AG04449 (cell line): ENCODE measurements around the gene TSPO.

Experiments used
- CTCF ChIA-PET: fragments of 350-600 bp; formaldehyde crosslinking; extraction: SDS; loops from one replicate; lab custom pipeline; 2021; ENCODE audit warnings: antibody characterized with exemption; lab: Yijun Ruan, JAX
- POLR2A ChIA-PET: fragments of 400-600, 350-600 bp; formaldehyde crosslinking; extraction: SDS; loops from one replicate; lab custom pipeline; 2020; ENCODE audit warnings: antibody characterized with exemption, inconsistent platforms; lab: Yijun Ruan, JAX
- DNase-seq: peaks from one replicate; pipeline ENCODE4 v3.0.0-alpha.2; 2010; ENCODE audit warnings: low read depth, low spot score
- H3K4me3 ChIP-seq: 2 replicates; pipeline ENCODE4 v1.5.1; 2011; ENCODE audit warnings: low read depth, mild to moderate bottlenecking, control low read depth, low read length
- TF ChIP-seq, protein P1 (sequence below): IDR thresholded peaks from one replicate; pipeline ENCODE4 v1.5.1; 2011; ENCODE audit warnings: mild to moderate bottlenecking, moderate library complexity, low read length, control low read depth, inconsistent platforms; ENCODE audit not compliant: insufficient read depth; ENCODE audit errors: missing control alignments

Gene TSPO

DNA sequence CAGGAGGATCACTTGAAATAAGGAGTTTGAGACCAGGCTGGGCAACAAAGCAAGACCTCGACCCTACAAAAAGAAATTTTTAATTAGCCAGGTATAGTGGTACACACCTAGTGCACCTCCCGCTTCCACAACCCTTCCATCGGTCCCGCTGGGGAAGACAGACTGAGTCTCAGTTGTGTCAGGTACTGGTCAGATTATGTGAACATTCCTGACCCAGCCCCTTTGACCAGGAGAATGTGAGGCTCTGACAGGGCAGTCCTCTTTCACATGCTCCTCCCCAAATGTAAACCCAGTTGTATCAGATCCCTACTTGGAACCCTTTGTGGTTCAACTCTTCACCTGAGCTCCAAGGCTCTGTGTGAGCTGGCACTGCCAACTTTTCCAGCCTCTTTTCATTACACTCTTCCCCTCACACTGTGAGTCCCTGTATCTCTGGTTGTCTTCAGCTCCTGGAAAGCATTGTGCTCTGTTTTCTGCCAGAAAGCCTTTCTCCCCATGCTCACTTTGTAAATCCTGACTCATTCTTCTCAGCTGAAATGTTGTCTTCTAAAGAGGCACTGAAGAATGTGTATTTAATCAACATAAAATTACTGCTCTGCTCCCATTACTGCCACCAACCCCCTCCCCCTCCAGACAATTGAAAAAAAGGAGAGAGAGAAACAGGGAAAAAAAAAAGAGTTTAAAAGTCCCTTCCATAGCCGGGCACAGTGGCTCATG is 37.6 kb downstream of the TSPO start:
- POLR2A ChIA-PET = no interaction called here
- no peak overlapping the region for H3K4me3 ChIP-seq
- CTCF ChIA-PET = interaction anchor here (2.5 kb wide), 1 partner anchor 8 kb away, joined by 25 read pairs; no protein-coding TSS in a partner anchor
- no peak for DNase-seq
- TF ChIP-seq, protein P1, sequence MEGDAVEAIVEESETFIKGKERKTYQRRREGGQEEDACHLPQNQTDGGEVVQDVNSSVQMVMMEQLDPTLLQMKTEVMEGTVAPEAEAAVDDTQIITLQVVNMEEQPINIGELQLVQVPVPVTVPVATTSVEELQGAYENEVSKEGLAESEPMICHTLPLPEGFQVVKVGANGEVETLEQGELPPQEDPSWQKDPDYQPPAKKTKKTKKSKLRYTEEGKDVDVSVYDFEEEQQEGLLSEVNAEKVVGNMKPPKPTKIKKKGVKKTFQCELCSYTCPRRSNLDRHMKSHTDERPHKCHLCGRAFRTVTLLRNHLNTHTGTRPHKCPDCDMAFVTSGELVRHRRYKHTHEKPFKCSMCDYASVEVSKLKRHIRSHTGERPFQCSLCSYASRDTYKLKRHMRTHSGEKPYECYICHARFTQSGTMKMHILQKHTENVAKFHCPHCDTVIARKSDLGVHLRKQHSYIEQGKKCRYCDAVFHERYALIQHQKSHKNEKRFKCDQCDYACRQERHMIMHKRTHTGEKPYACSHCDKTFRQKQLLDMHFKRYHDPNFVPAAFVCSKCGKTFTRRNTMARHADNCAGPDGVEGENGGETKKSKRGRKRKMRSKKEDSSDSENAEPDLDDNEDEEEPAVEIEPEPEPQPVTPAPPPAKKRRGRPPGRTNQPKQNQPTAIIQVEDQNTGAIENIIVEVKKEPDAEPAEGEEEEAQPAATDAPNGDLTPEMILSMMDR = no peak

GRCh38 chr22:43191831-43192230 is 40.5 kb downstream of the TSPO start:
- ChIA-PET CTCF (no interaction called here), POLR2A (no interaction called here)
- no peak for DNase-seq
- TF ChIP-seq, protein P1 = no peak
- no peak overlapping the region for H3K4me3 ChIP-seq

DNA sequence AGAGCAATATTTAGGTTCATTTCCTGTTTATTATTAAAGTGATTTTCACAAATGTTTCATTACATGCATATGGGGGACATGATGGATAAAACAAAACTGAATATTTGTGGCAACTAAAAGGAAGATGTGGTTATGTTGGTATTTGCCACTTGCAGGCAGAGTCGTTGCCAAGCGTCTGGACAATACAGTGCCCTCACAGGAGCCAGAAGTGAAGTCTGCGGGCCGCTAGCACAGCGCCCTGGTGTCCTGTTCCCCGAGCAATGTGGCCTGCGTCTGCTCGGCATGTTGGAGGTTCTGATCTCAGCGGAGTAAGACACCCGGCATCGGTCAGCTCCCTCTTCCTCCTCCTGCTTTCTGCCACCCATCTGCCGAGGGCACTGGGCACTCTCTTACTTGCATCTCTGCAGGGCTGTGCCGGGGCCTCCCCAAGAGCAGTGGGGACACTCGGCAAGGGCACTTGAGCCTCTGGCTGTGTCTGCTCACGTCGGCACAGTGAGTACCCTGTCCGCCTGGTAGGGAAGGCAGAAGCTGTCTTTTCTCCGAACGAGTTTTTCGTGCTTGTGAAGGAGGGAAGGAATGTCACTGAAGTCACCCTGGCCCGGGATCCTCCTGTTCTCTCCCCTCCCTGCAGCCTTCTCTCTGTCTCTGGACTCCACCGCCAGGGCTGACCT is 46.0 kb downstream of the TSPO start:
- DNase-seq = no peak
- ChIA-PET CTCF (interaction anchor here (0.8 to 3.8 kb wide), 2 partner anchors 9 to 34 kb away, joined by 3 to 25 read pairs; partner anchors contain the start of gene TTLL12), POLR2A (interaction anchor here (1.3 kb wide), 1 partner anchor 10 kb away, joined by 4 read pairs; no protein-coding TSS in a partner anchor)
- TF ChIP-seq, protein P1 = no peak
- H3K4me3 ChIP-seq = no peak overlapping the region

GRCh38 chr22:43198126-43198525 is 46.8 kb downstream of the TSPO start:
- ChIA-PET CTCF (interaction anchor here (3.8 kb wide), 1 partner anchor 10 kb away, joined by 25 read pairs; the partner anchor contains the start of gene TTLL12), POLR2A (interaction anchor here (0.5 kb wide), 1 partner anchor 181 kb away, joined by 3 read pairs; no protein-coding TSS in a partner anchor)
- no peak overlapping the region for H3K4me3 ChIP-seq
- no peak for DNase-seq
- TF ChIP-seq, protein P1 = no peak

GRCh38 chr22:43198936-43199335 is 47.6 kb downstream of the TSPO start:
- ChIA-PET CTCF (interaction anchor here (3.8 kb wide), 1 partner anchor 11 kb away, joined by 25 read pairs; the partner anchor contains the start of gene TTLL12), POLR2A (no interaction called here)
- DNase-seq = no peak
- H3K4me3 ChIP-seq = no peak overlapping the region
- TF ChIP-seq, protein P1 = no peak

- TF ChIP-seq, protein P1 = no peak
- DNase-seq = no peak
- ChIA-PET CTCF (interaction anchor here (2.2 kb wide), 1 partner anchor 12 kb away, joined by 8 read pairs; no protein-coding TSS in a partner anchor), POLR2A (no interaction called here)
- no peak overlapping the region for H3K4me3 ChIP-seq
These were observed 48.2 kb downstream of the TSPO start for GRCh38 chr22:43199541-43199940.
